Measurements from ENCODE around the gene SEPTIN14.
"Not testable (repeated sequence)": the region's sequence is repeated elsewhere in the genome, so short reads cannot be mapped to it uniquely, and the experiment has no call there.

SEPTIN14 gene

DNA sequence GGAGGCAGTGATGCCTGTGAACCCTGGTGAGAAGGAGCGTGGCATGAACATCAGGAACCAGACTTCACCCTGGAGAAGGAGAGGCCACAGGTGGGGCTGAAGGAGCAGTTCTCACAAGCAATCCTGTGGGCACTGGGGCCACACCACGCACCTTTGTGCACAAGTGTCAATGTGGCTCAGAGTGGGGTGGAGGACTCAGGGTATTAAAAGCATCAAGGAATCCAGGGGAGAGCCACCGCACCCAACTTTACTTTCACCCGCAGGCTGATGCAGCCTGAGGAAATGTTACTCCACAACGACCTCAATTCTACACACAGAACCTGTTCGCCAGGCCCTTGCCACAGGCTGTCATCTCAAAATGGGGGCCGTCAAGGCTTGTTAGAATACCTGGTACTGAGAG lies 77.1 kb downstream of the SEPTIN14 start:
- DNase-seq (ENCODE audit: low read depth, low spot score) = not testable (repeated sequence)

DNA sequence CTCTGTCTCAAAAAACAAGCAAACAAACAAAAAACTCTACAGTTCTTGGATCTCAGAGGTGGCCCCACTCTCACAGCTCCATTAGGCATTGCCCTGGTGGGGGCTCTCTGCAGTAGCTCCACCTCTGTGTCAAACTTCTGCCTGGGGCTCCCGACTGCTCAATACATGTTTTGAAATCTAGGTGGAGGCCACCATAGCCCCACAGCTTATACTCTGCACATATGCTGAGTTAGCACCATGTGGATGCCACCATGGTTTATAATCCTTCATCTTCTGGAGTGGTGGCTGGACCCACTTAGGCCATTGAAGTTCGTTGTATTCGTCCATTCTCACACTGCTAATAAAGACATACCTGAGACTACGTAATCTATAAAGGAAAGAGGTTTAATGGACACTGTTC lies 78.4 kb downstream of the SEPTIN14 start:
- no peak for DNase-seq (ENCODE audit: low read depth, low spot score)

DNA sequence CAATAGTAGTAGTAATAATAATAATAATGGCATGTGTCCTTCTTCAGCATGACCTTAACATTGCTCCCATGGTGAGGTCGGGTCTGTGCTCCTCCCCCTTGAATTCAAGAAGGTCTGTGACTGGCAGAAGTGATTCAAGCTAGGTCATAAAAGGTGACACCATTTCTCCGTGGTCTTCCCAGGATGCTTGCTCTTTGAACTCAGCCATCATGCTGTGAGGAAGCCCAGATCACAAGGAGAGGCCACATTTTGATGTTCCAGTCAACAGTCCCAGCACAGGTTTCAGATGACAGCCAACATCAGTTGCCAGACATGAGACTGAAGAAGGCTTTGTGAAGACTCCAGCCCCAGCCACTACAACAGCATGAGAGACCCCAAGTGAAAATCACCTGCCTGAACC lies 83.9 kb downstream of the SEPTIN14 start:
- no peak for DNase-seq (ENCODE audit: low read depth, low spot score)

DNA sequence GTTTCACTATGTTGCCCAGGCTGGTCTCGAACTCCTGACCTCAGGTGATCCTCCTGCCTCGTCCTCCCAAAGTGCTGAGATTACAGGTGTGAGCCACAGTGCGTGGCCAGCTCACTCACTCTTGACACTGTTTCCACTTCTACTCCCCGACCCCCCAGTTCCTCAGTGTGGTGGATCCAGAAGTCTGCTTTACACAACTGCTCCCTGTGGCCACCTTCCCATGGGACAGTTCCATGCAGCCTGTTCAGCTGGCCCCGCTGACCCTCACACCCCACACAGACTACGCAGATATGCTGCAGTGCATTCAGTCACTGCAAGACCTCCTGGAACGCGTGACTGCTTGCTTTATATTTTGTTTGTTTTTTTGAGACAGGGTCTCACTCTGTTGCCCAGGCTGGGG lies 86.4 kb downstream of the SEPTIN14 start:
- no peak for DNase-seq (ENCODE audit: low read depth, low spot score)

DNA sequence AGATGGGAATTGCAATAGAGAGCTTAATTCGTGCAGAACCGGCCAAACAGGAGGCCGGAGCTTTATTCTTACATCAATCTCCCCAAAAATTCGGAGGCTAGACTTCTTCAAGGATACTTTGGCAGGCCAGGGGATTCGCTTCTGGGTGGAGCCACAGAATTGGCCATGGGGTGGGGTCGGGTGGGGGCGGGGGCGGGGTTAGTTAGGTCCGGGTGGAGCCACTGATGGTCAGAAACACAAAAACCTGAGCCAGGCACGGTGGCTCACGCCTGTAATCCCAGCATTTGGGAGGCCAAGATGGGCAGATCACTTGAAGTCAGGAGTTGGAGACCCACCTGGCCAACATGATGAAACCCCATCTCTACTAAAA lies 87.5 kb downstream of the SEPTIN14 start:
- no peak for DNase-seq (ENCODE audit: low read depth, low spot score)

DNA sequence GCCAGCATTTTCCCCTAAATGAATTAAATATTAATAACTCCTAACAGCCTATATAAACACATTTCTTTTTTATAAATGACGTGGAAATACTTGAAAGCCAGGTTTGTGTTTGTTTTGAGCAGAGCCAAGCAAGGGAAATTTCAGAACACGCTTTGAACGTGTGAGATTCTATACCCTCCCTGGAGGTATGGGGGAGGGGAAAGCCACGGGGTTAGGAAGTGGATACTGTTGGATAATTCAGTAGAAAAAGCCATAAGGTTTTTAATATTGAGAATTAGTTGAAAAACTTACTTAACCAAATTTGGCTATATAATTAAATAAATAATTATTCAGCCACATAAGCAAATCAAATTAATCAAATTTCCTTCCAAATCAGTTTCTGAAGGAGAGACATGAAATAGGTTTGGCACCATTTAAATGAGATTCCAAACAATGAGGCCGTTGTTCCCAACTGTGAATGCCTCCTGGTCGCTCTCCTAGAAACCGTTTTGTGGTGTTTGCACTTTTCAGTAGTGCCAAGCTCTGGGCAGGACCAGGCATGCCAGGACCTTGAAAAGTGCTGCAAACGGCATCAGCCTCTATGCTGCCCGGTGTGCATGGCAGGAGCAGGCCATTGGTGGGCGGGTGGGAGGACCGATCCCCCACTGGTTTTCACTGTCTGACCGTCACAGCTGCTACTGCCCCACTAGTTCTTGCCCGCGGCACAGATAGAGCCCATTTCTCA lies 88.1 kb downstream of the SEPTIN14 start:
- peak; percentile 47 for DNase-seq (ENCODE audit: low read depth, low spot score)

DNA sequence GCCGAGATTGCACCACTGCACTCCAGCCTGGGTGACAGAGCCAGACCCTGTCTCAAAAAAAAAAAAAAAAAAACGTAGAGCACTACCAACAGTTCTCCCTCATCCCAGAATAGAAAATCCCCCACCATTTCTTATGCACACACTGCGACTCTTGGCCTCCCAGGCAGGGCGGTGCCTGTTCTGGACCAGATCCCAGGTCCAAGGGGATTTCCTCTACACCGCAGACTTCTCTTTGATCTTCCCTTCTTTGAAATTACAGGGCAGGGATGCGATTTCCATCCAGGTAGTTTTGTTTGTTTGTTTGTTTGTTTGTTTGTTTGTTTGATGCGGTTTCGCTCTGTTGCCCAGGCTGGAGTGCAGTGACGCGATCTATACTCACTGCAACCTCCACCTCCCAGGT lies 91.8 kb downstream of the SEPTIN14 start:
- peak; percentile 15 for DNase-seq (ENCODE audit: low read depth, low spot score)

DNA sequence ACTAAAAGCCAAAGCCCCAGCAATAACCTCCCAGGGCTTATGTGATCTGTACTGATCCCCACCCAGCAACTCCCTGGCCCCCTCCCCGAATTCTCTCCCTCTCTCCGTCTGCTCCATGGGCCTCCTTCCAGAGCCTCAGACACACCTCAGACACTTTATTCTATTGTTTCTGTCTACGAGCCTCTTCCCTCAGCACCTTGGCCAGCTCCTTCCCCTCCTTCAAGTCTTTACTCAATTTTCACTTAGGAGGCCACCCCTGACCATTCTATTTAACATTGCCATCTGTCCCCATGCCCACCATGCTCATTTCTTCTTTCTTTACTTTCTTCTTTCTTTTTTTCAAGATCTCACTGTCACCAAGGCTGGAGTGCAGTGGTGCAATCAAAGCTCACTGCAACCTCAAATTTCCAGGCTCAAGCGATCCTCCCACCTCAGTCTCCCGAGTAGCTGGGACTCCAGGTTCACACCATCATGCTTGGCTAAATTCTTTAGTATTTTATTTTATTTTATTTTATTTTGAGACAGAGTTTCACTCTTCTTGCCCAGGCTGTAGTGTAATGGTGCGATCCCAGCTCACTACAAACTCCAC lies 109.2 kb downstream of the SEPTIN14 start:
- DNase-seq (ENCODE audit: low read depth, low spot score) = not testable (repeated sequence)

DNA sequence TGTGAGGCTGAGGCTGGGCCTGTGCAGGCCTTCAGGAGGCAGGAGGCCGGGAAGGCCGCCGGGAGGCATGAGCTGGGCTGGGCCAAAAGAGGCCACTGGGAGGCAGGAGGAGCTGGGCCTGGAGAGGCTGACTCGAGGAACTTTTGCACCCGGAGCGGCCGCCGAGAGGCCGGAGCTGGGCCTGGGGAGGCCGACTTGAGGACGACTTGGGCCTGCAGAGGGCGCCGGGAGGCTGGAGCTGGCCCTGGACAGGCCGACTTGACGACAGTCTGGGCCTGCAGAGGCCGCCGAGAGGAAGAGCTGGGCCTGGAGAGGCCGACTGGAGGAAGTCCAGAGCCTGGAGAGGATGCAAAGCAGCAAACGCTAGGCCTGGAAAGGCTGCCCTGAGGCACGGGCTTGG lies 117.8 kb downstream of the SEPTIN14 start:
- not testable (repeated sequence) for DNase-seq (ENCODE audit: low read depth, low spot score)

Measured in astrocyte of the hippocampus (primary cell).